Activated naive CD4-positive, alpha-beta T cell treated with anti-CD3 and anti-CD28 coated beads, Interleukin-2, amount 50 U/mL, for 24 hours (primary cell): ENCODE results near the gene SLC9A9.

Experiments
- H3K27ac Mint-ChIP-seq: one replicate; pipeline ENCODE4 v1.8.0; 2021; ENCODE audit warnings: mild to moderate bottlenecking, mixed read lengths
- H3K27me3 Mint-ChIP-seq: one replicate; pipeline ENCODE4 v1.8.0; 2021; ENCODE audit warnings: mixed read lengths
- H3K36me3 Mint-ChIP-seq: one replicate; pipeline ENCODE4 v1.8.0; 2021; ENCODE audit warnings: mixed read lengths
- H3K4me1 Mint-ChIP-seq: one replicate; pipeline ENCODE4 v1.8.0; 2021; ENCODE audit warnings: mixed read lengths
- H3K4me3 Mint-ChIP-seq: one replicate; pipeline ENCODE4 v1.8.0; 2021; ENCODE audit warnings: mild to moderate bottlenecking, mixed read lengths
- H3K9me3 Mint-ChIP-seq: one replicate; pipeline ENCODE4 v1.8.0; 2021; ENCODE audit warnings: mixed read lengths

The SLC9A9 gene

GRCh38 chr3:143507735-143508580 lies 340.3 kb downstream of the SLC9A9 start:
- Mint-ChIP-seq H3K36me3 (peaks cover 2% of the 10 kb centered on the region), H3K4me3 (no peak overlapping the region), H3K27ac (no peak overlapping the region), H3K9me3 (no peaks in the 10 kb centered on the region), H3K4me1 (peaks cover 3% of the 10 kb centered on the region), H3K27me3 (no peaks in the 10 kb centered on the region)

GRCh38 chr3:143506190-143506589 lies 342.1 kb downstream of the SLC9A9 start:
- H3K36me3 Mint-ChIP-seq = peaks cover 2% of the 10 kb centered on the region
- H3K4me1 Mint-ChIP-seq = peaks cover 3% of the 10 kb centered on the region
- H3K27ac Mint-ChIP-seq = no peak overlapping the region
- no peaks in the 10 kb centered on the region for H3K27me3 Mint-ChIP-seq
- no peaks in the 10 kb centered on the region for H3K9me3 Mint-ChIP-seq
- H3K4me3 Mint-ChIP-seq = no peak overlapping the region

GRCh38 chr3:143503325-143503885 lies 344.9 kb downstream of the SLC9A9 start:
- H3K4me1 Mint-ChIP-seq = no peaks in the 10 kb centered on the region
- H3K4me3 Mint-ChIP-seq = no peak overlapping the region
- H3K36me3 Mint-ChIP-seq = peaks cover 2% of the 10 kb centered on the region
- H3K27me3 Mint-ChIP-seq = no peaks in the 10 kb centered on the region
- no peak overlapping the region for H3K27ac Mint-ChIP-seq
- no peaks in the 10 kb centered on the region for H3K9me3 Mint-ChIP-seq

DNA sequence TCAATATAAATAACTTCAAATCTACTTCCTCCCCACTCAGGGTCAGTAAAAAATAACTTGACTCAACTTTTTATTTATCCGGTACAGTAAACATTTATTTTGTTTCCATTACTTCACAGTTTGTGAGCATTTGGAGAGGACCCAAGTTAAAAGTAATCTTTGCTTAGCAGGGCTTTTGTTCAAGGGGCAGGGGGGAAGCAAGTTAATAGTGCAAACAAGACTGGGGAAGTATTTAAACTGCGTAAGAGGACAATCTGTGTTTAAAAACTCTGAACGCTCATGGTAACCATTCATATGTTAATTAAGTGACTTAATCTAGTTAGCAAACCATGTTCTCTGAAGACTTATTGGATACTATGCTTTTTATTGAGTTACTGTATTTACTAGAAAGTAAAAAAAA lies 346.2 kb downstream of the SLC9A9 start:
- Mint-ChIP-seq H3K9me3 (no peaks in the 10 kb centered on the region), H3K36me3 (no peaks in the 10 kb centered on the region), H3K4me3 (no peak overlapping the region), H3K4me1 (no peaks in the 10 kb centered on the region), H3K27ac (no peak overlapping the region), H3K27me3 (no peaks in the 10 kb centered on the region)

DNA sequence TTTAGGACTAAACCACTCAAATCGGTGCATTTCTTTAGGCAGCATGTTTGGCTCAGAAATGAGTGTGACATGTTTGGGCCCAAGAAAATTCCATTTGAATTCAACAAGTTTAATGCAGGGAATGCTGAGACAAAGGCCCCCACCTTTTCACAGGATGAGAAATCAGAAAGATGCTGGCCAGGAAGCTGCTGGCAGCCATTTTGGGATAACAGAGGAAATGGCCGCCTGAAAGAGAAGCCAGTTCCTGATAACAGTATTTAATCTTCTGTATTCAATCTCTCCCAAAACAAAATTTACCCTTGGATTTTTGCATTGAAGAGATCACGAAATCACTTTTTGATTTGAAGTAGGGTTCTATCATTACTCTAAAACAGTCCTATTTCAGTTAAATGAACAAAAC lies 350.9 kb downstream of the SLC9A9 start:
- Mint-ChIP-seq H3K9me3 (no peaks in the 10 kb centered on the region), H3K4me3 (no peak overlapping the region), H3K4me1 (no peaks in the 10 kb centered on the region)

DNA sequence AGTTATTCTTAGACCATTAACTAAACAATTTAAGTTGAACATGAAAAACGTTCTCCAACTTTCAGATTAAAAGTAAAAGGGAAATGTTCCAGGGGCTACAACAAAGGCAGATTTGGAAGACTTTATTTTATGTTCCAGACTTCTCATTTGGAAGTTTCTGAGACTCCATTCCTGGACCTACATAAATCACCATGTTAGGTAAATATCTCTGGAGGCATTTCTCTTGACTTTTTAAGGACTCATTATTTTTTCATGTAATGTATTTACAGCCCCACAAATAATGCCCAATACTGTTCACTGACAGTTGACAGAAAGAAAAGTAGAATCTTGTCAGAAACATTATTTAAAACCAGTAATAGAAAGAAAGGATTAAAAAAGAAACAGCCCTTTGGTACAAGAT lies 352.1 kb downstream of the SLC9A9 start:
- peaks cover 3% of the 10 kb centered on the region for H3K36me3 Mint-ChIP-seq
- H3K9me3 Mint-ChIP-seq = no peaks in the 10 kb centered on the region
- H3K4me3 Mint-ChIP-seq = no peak overlapping the region
- H3K4me1 Mint-ChIP-seq = no peaks in the 10 kb centered on the region
- no peaks in the 10 kb centered on the region for H3K27me3 Mint-ChIP-seq
- no peak overlapping the region for H3K27ac Mint-ChIP-seq

More for the DNA sequence above, 350.9 kb downstream of the SLC9A9 start:
- H3K36me3 Mint-ChIP-seq = peaks cover 1% of the 10 kb centered on the region
- no peak overlapping the region for H3K27ac Mint-ChIP-seq
- no peaks in the 10 kb centered on the region for H3K27me3 Mint-ChIP-seq

- no peaks in the 10 kb centered on the region for H3K4me1 Mint-ChIP-seq
- H3K27me3 Mint-ChIP-seq = no peaks in the 10 kb centered on the region
- no peak overlapping the region for H3K4me3 Mint-ChIP-seq
- no peak overlapping the region for H3K27ac Mint-ChIP-seq
- H3K9me3 Mint-ChIP-seq = no peaks in the 10 kb centered on the region
- H3K36me3 Mint-ChIP-seq = peaks cover 3% of the 10 kb centered on the region
Measured at GRCh38 chr3:143495527-143495926, 352.7 kb downstream of the SLC9A9 start.

- no peak overlapping the region for H3K4me3 Mint-ChIP-seq
- no peaks in the 10 kb centered on the region for H3K27me3 Mint-ChIP-seq
- no peaks in the 10 kb centered on the region for H3K9me3 Mint-ChIP-seq
- no peak overlapping the region for H3K27ac Mint-ChIP-seq
- H3K4me1 Mint-ChIP-seq = no peaks in the 10 kb centered on the region
- H3K36me3 Mint-ChIP-seq = peaks cover 9% of the 10 kb centered on the region
Measured at GRCh38 chr3:143486611-143487010, 361.7 kb downstream of the SLC9A9 start.

GRCh38 chr3:143484846-143485512 lies 363.3 kb downstream of the SLC9A9 start:
- Mint-ChIP-seq H3K4me1 (no peaks in the 10 kb centered on the region), H3K9me3 (no peaks in the 10 kb centered on the region), H3K27me3 (no peaks in the 10 kb centered on the region), H3K36me3 (peaks cover 9% of the 10 kb centered on the region), H3K27ac (no peak overlapping the region), H3K4me3 (no peak overlapping the region)

GRCh38 chr3:143483214-143483613 lies 365.1 kb downstream of the SLC9A9 start:
- H3K4me3 Mint-ChIP-seq = no peak overlapping the region
- no peaks in the 10 kb centered on the region for H3K27me3 Mint-ChIP-seq
- H3K27ac Mint-ChIP-seq = no peak overlapping the region
- no peaks in the 10 kb centered on the region for H3K9me3 Mint-ChIP-seq
- no peaks in the 10 kb centered on the region for H3K4me1 Mint-ChIP-seq
- peaks cover 7% of the 10 kb centered on the region for H3K36me3 Mint-ChIP-seq

GRCh38 chr3:143482106-143483088 lies 365.9 kb downstream of the SLC9A9 start:
- Mint-ChIP-seq H3K27ac (no peak overlapping the region), H3K4me1 (no peaks in the 10 kb centered on the region)

DNA sequence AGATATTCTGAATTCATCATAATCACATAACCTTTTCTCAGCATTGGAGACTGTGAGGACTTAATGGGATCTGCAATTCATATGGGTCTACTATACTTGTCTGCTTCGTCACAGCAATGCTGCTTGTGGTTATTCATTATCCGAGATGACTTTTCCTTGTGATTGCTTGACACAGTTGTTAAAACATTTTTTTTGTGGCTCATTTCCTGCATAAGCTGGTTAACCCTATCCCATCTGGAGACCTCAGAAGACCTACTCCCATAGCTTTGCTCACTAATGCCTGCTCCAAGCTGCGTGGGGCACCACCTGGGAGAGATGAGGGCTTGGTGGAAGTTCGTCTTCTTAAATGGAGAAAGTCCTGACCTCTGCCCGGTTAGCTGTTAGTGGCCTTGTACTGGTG lies 367.9 kb downstream of the SLC9A9 start:
- Mint-ChIP-seq H3K4me1 (no peaks in the 10 kb centered on the region), H3K27me3 (no peaks in the 10 kb centered on the region), H3K27ac (no peak overlapping the region), H3K9me3 (no peaks in the 10 kb centered on the region), H3K36me3 (peaks cover 6% of the 10 kb centered on the region), H3K4me3 (no peak overlapping the region)

More at GRCh38 chr3:143482106-143483088, 365.9 kb downstream of the SLC9A9 start:
- Mint-ChIP-seq H3K36me3 (peaks cover 6% of the 10 kb centered on the region), H3K9me3 (no peaks in the 10 kb centered on the region), H3K27me3 (no peaks in the 10 kb centered on the region), H3K4me3 (no peak overlapping the region)

DNA sequence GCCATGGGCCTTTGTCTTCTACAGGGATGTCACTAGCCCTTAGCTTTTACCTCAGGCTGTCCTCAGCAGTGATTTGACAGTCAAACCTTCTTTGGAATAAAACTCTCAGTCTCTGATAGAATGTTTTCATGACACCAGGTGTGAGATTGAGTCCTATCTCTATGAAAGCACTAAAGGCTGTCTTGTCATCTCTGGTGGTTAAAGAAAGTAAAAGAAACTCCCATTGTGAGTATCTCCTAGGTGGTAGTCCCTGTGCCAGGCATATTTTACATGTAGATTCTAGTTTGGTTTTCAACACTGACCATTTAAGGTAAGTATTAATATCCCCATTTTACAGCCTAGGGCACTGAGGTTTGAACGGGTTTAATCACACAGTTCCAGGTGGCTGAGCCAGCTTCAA lies 368.5 kb downstream of the SLC9A9 start:
- Mint-ChIP-seq H3K27ac (no peak overlapping the region), H3K9me3 (no peaks in the 10 kb centered on the region), H3K4me3 (no peak overlapping the region), H3K4me1 (no peaks in the 10 kb centered on the region), H3K36me3 (peaks cover 6% of the 10 kb centered on the region), H3K27me3 (no peaks in the 10 kb centered on the region)

GRCh38 chr3:143478115-143478693 lies 370.1 kb downstream of the SLC9A9 start:
- Mint-ChIP-seq H3K27me3 (no peaks in the 10 kb centered on the region), H3K36me3 (peaks cover 2% of the 10 kb centered on the region), H3K4me3 (no peak overlapping the region), H3K4me1 (no peaks in the 10 kb centered on the region), H3K27ac (no peak overlapping the region), H3K9me3 (no peaks in the 10 kb centered on the region)
